HepG2 (cell line): ENCODE measurements around the gene CLIP2. TPM values are rescaled to one million over a fixed set of nuclear protein-coding genes. Genes with fewer than 3 reads are reported as not detected.

ENCODE experiments used
- AGO2 ChIP-seq: fragments of 200-400 bp; formaldehyde crosslinking; optimal IDR thresholded peaks from 2 replicates; pipeline ENCODE3; 2017; ENCODE audit warnings: mild to moderate bottlenecking, low read depth, low read length, moderate library complexity
- CBFB ChIP-seq: sonication (generic); formaldehyde crosslinking; IDR thresholded peaks from 2 replicates; pipeline ENCODE4 v1.4.0; 2020; ENCODE audit warnings: missing genetic modification reagents
- CHD2 ChIP-seq: IDR thresholded peaks from 2 replicates; pipeline ENCODE4 v1.6.1; 2011; ENCODE audit warnings: low read depth, low read length, improper control_type of control experiment
- FOXK1 ChIP-seq: sonication (generic); formaldehyde crosslinking; IDR thresholded peaks from 2 replicates; pipeline ENCODE4 v1.4.0; 2020; ENCODE audit warnings: low read depth, missing genetic modification reagents, borderline replicate concordance
- HNF4G ChIP-seq, 2 experiments: sonication (generic) in 1 of 2; formaldehyde crosslinking in 1 of 2; IDR thresholded peaks; 2 replicates each; pipeline versions ENCODE4 v1.4.0 to v1.6.1; 2011 to 2020; ENCODE audit warnings: borderline replicate concordance in 2 of 2, low read depth in 2 of 2, mild to moderate bottlenecking in 2 of 2, low read length in 1 of 2, missing genetic modification reagents in 1 of 2, moderate library complexity in 1 of 2
- KDM5B ChIP-seq: sonication (generic); formaldehyde crosslinking; IDR thresholded peaks from 2 replicates; pipeline ENCODE4 v1.4.0; 2020; ENCODE audit warnings: missing genetic modification reagents, mild to moderate bottlenecking, borderline replicate concordance
- MED1 ChIP-seq: sonication (generic); formaldehyde crosslinking; IDR thresholded peaks from 2 replicates; pipeline ENCODE4 v1.4.0; 2020; ENCODE audit warnings: missing genetic modification reagents
- MLLT10 ChIP-seq: sonication (generic); formaldehyde crosslinking; IDR thresholded peaks from 2 replicates; pipeline ENCODE4 v1.4.0; 2020; ENCODE audit warnings: missing genetic modification reagents
- NCOA2 ChIP-seq: sonication (generic); formaldehyde crosslinking; IDR thresholded peaks from 2 replicates; pipeline ENCODE4 v1.8.0; 2022; ENCODE audit warnings: inconsistent platforms
- POGZ ChIP-seq: sonication (generic); formaldehyde crosslinking; IDR thresholded peaks from 2 replicates; pipeline ENCODE4 v1.4.0; 2020; ENCODE audit warnings: mild to moderate bottlenecking, missing genetic modification reagents
- SALL2 ChIP-seq: sonication (generic); formaldehyde crosslinking; IDR thresholded peaks from 2 replicates; pipeline ENCODE4 v1.8.1; 2023; ENCODE audit warnings: mild to moderate bottlenecking, missing genetic modification reagents, inconsistent platforms
- SRSF4 ChIP-seq: fragments of 200-400 bp; formaldehyde crosslinking; IDR thresholded peaks from one replicate; pipeline ENCODE4 v1.6.1; 2018; ENCODE audit warnings: mild to moderate bottlenecking, low read depth, low read length, moderate library complexity; ENCODE audit not compliant: poor library complexity, severe bottlenecking
- STAT5B ChIP-seq: sonication (generic); formaldehyde crosslinking; IDR thresholded peaks from 2 replicates; pipeline ENCODE4 v1.4.0; 2020; ENCODE audit warnings: missing genetic modification reagents
- TAF15 ChIP-seq: fragments of 200-400 bp; formaldehyde crosslinking; IDR thresholded peaks from one replicate; pipeline ENCODE4 v1.6.1; 2018; ENCODE audit warnings: mild to moderate bottlenecking, low read depth, low read length; ENCODE audit not compliant: poor library complexity, severe bottlenecking
- ZC3H13 ChIP-seq: sonication (generic); formaldehyde crosslinking; IDR thresholded peaks from 2 replicates; pipeline ENCODE4 v1.8.1; 2023; ENCODE audit warnings: mild to moderate bottlenecking, missing genetic modification reagents, moderate library complexity
- ZFP41 ChIP-seq: sonication (generic); formaldehyde crosslinking; IDR thresholded peaks from 2 replicates; pipeline ENCODE4 v1.4.0; 2020; ENCODE audit warnings: mild to moderate bottlenecking, missing genetic modification reagents, borderline replicate concordance
- ZNF350 ChIP-seq: sonication (generic); formaldehyde crosslinking; IDR thresholded peaks from 2 replicates; pipeline ENCODE4 v1.4.0; 2020; ENCODE audit warnings: mild to moderate bottlenecking, low read depth, missing genetic modification reagents, borderline replicate concordance
- ZNF556 ChIP-seq: sonication (generic); formaldehyde crosslinking; IDR thresholded peaks from 2 replicates; pipeline ENCODE4 v1.4.0; 2020; ENCODE audit warnings: mild to moderate bottlenecking, missing genetic modification reagents, borderline replicate concordance
- ZNF564 ChIP-seq: sonication (generic); formaldehyde crosslinking; IDR thresholded peaks from 2 replicates; pipeline ENCODE4 v1.8.1; 2023; ENCODE audit warnings: mild to moderate bottlenecking, missing genetic modification reagents
- ZNF614 ChIP-seq: IDR thresholded peaks from 2 replicates; pipeline ENCODE4 v1.6.1; 2018; ENCODE audit warnings: missing biosample characterization, missing genetic modification reagents, inconsistent platforms, borderline replicate concordance
- ZNF772 ChIP-seq: sonication (generic); formaldehyde crosslinking; IDR thresholded peaks from 2 replicates; pipeline ENCODE4 v1.5.0; 2020; ENCODE audit warnings: mild to moderate bottlenecking, missing genetic modification reagents
- polyA plus RNA-seq, 8 experiments: library from polyadenylated mRNA; depleted of rRNA in 3 of 8; stranded (reverse) in 7 of 8; unstranded in 1 of 8; fragments of >200 nt; fragmentation: Illumina TruSeq in 4 of 8; extraction: Trizol in 4 of 8; gene quantifications; 2 replicates each; pipeline versions ENCODE4 v1.2.1 to v1.2.3, GENCODE V29; 2011 to 2016; ENCODE audit warnings: low read depth in 4 of 8, missing spikeins in 1 of 8, mixed read lengths in 1 of 8; ENCODE audit not compliant: insufficient read depth in 1 of 8
- total RNA-seq, 5 experiments: library from RNA; depleted of rRNA; stranded (reverse); fragments of >200 nt; fragmentation: Illumina TruSeq; extraction: Trizol; gene quantifications; 2 replicates each; pipeline ENCODE4 v1.2.3, GENCODE V29; 2016; ENCODE audit warnings: low read depth in 1 of 5
- TF ChIP-seq, protein P1 (sequence below): sonication (generic); formaldehyde crosslinking; IDR thresholded peaks from 2 replicates; pipeline ENCODE4 v1.5.0; 2020; ENCODE audit warnings: missing genetic modification reagents, mild to moderate bottlenecking, borderline replicate concordance
- TF ChIP-seq, protein P2 (sequence below): sonication (generic); formaldehyde crosslinking; IDR thresholded peaks from 2 replicates; pipeline ENCODE4; 2020; ENCODE audit warnings: missing genetic modification reagents, mild to moderate bottlenecking, borderline replicate concordance

Gene CLIP2
- total and polyA plus RNA-seq, 2 of the 13 experiments (the other 11 are each of a cell fraction or from before 2014, with no cell fraction given) = 6.5 to 17.4 TPM

- TF ChIP-seq, protein P1, sequence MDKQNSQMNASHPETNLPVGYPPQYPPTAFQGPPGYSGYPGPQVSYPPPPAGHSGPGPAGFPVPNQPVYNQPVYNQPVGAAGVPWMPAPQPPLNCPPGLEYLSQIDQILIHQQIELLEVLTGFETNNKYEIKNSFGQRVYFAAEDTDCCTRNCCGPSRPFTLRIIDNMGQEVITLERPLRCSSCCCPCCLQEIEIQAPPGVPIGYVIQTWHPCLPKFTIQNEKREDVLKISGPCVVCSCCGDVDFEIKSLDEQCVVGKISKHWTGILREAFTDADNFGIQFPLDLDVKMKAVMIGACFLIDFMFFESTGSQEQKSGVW = no peak
- TF ChIP-seq MED1 (CRISPR knock-in tag) (0 out of 2 replicates have a peak, but pooled peaks have one; percentile 42), STAT5B (no peak), ZNF564 (CRISPR knock-in tag) (no peak), TAF15 (no peak), SALL2 (CRISPR knock-in tag) (0 out of 2 replicates have a peak, but pooled peaks have one; percentile 33), ZFP41 (CRISPR knock-in tag) (no peak), SRSF4 (no peak), AGO2 (no peak), KDM5B (CRISPR knock-in tag) (no peak), ZNF772 (0 out of 2 replicates have a peak, but pooled peaks have one; percentile 24), HNF4G (IDR thresholded peaks at IDR 0.05; ENCODE audit: borderline replicate concordance, low read depth, low read length) (peak; percentile 67), HNF4G (CRISPR knock-in tag; IDR thresholded peaks at IDR 0.05; ENCODE audit: borderline replicate concordance, low read depth) (0 out of 2 replicates have a peak, but pooled peaks have one; percentile 36), ZNF556 (no peak), ZC3H13 (CRISPR knock-in tag) (no peak), CBFB (CRISPR knock-in tag) (no peak), ZNF350 (CRISPR knock-in tag) (no peak), MLLT10 (CRISPR knock-in tag) (no peak), CHD2 (no peak), NCOA2 (CRISPR knock-in tag) (no peak), FOXK1 (CRISPR knock-in tag) (no peak), ZNF614 (no peak), POGZ (CRISPR knock-in tag) (peak; percentile 18; the same call in 1 of the 2 replicates)
- TF ChIP-seq, protein P2, sequence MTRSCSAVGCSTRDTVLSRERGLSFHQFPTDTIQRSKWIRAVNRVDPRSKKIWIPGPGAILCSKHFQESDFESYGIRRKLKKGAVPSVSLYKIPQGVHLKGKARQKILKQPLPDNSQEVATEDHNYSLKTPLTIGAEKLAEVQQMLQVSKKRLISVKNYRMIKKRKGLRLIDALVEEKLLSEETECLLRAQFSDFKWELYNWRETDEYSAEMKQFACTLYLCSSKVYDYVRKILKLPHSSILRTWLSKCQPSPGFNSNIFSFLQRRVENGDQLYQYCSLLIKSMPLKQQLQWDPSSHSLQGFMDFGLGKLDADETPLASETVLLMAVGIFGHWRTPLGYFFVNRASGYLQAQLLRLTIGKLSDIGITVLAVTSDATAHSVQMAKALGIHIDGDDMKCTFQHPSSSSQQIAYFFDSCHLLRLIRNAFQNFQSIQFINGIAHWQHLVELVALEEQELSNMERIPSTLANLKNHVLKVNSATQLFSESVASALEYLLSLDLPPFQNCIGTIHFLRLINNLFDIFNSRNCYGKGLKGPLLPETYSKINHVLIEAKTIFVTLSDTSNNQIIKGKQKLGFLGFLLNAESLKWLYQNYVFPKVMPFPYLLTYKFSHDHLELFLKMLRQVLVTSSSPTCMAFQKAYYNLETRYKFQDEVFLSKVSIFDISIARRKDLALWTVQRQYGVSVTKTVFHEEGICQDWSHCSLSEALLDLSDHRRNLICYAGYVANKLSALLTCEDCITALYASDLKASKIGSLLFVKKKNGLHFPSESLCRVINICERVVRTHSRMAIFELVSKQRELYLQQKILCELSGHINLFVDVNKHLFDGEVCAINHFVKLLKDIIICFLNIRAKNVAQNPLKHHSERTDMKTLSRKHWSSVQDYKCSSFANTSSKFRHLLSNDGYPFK (CRISPR knock-in tag) = peak; percentile 32; the same call in 1 of the 2 replicates
Observed at GRCh38 chr7:74263399-74264120, 25.6 kb upstream of the CLIP2 start (continued).
